Neural cell (in vitro differentiated cells): ENCODE data around the gene RABL3.

Experiments
- CTCF ChIP-seq: fragments of 450-650 bp; IDR thresholded peaks from 2 replicates; pipeline ENCODE4 v1.5.1; 2014; ENCODE audit warnings: antibody characterized with exemption, mild to moderate bottlenecking, moderate library complexity; ENCODE audit not compliant: poor library complexity, severe bottlenecking
- EP300 ChIP-seq: fragments of 450-650 bp; conservative IDR thresholded peaks from 2 replicates; pipeline ENCODE4 v1.6.1; 2014; ENCODE audit warnings: antibody characterized with exemption, mild to moderate bottlenecking, moderate library complexity; ENCODE audit not compliant: poor library complexity, severe bottlenecking
- EZH2 ChIP-seq: fragments of 200-600, 300-800 bp; shearing (Covaris generic), sonication (generic); IDR thresholded peaks from 2 replicates; pipeline ENCODE4 v1.6.1; 2014; ENCODE audit warnings: antibody characterized with exemption, low read length, borderline replicate concordance, mild to moderate bottlenecking; ENCODE audit not compliant: insufficient read depth, poor library complexity, severe bottlenecking
- MXI1 ChIP-seq: fragments of 450-650 bp; conservative IDR thresholded peaks from 2 replicates; pipeline ENCODE4 v1.6.1; 2014; ENCODE audit warnings: antibody characterized with exemption, mild to moderate bottlenecking; ENCODE audit not compliant: poor library complexity, severe bottlenecking
- POLR2AphosphoS5 ChIP-seq: IDR thresholded peaks from 2 replicates; pipeline ENCODE4 v1.6.1; 2012
- RAD21 ChIP-seq: fragments of 450-650 bp; conservative IDR thresholded peaks from 2 replicates; pipeline ENCODE4 v1.6.1; 2014; ENCODE audit warnings: antibody characterized with exemption, mild to moderate bottlenecking, moderate library complexity
- REST ChIP-seq: IDR thresholded peaks from 2 replicates; pipeline ENCODE4 v1.6.1; 2012; ENCODE audit warnings: borderline replicate concordance
- SMC3 ChIP-seq: fragments of 450-650 bp; conservative IDR thresholded peaks from 2 replicates; pipeline ENCODE4 v1.6.1; 2014; ENCODE audit warnings: antibody characterized with exemption, mild to moderate bottlenecking, moderate library complexity; ENCODE audit not compliant: poor library complexity
- TAF1 ChIP-seq: IDR thresholded peaks from 2 replicates; pipeline ENCODE4 v1.6.1; 2012; ENCODE audit warnings: low read depth

- TF ChIP-seq CTCF (no peak), MXI1 (no peak), REST (no peak), RAD21 (no peak), POLR2AphosphoS5 (no peak), EZH2 (no peak), TAF1 (no peak), SMC3 (no peak), EP300 (no peak)
These were observed 43.0 kb downstream of the RABL3 start for GRCh38 chr3:120699333-120699732.
